CD14-positive monocyte (primary cell): Measurements from ENCODE around the gene SFT2D3. TPM values are rescaled to one million over a fixed set of nuclear protein-coding genes. Genes with fewer than 3 reads are reported as not detected.

Experiments used
- DNase-seq, 3 donors: peaks; one replicate each; pipeline ENCODE4 v3.0.0-alpha.2; 2011 to 2022
- H2AFZ ChIP-seq: 2 replicates; pipeline ENCODE4 v1.6.0; 2012; ENCODE audit warnings: mild to moderate bottlenecking, low read depth, low read length, inconsistent platforms; ENCODE audit not compliant: insufficient read depth, poor library complexity, severe bottlenecking
- H3K27ac ChIP-seq, 2 donors: 1 replicate in 1 of 2; 2 replicates in 1 of 2; pipeline ENCODE4 v1.5.1; 2012 to 2013; ENCODE audit warnings: low read length in 2 of 2, control low read depth in 1 of 2, inconsistent platforms in 1 of 2, low read depth in 1 of 2, mild to moderate bottlenecking in 1 of 2
- H3K27me3 ChIP-seq, 2 donors: one replicate each; pipeline versions ENCODE4 v1.6.0 to v1.6.1; 2011 to 2013; ENCODE audit warnings: low read length in 2 of 2; ENCODE audit not compliant: control insufficient read depth in 2 of 2, insufficient read depth in 2 of 2
- H3K36me3 ChIP-seq, 2 donors: replicated peaks in 1 of 2; 1 replicate in 1 of 2; 2 replicates in 1 of 2; pipeline versions ENCODE4 v1.5.1 to v1.6.1; 2012 to 2013; ENCODE audit warnings: low read length in 2 of 2, control low read depth in 1 of 2, inconsistent platforms in 1 of 2, mild to moderate bottlenecking in 1 of 2; ENCODE audit not compliant: insufficient read depth in 2 of 2, control insufficient read depth in 1 of 2
- H3K4me1 ChIP-seq, 2 donors: 1 replicate in 1 of 2; 2 replicates in 1 of 2; pipeline versions ENCODE4 v1.5.1 to v1.6.1; 2012 to 2013; ENCODE audit warnings: low read length in 2 of 2, control low read depth in 1 of 2, inconsistent platforms in 1 of 2, mild to moderate bottlenecking in 1 of 2, moderate library complexity in 1 of 2; ENCODE audit not compliant: insufficient read depth in 2 of 2, control insufficient read depth in 1 of 2
- H3K4me2 ChIP-seq: replicated peaks from 2 replicates; pipeline ENCODE3; 2012; ENCODE audit warnings: low read length, moderate library complexity, mild to moderate bottlenecking; ENCODE audit not compliant: poor library complexity, severe bottlenecking; ENCODE audit errors: extremely low read depth
- H3K4me3 ChIP-seq, 3 experiments: fragments of 200-600 bp in 1 of 3; sonication (generic) in 1 of 3; replicated peaks in 1 of 3; 1 replicate in 2 of 3; 2 replicates in 1 of 3; pipeline ENCODE4 v1.5.1; 2011 to 2013; ENCODE audit warnings: low read length in 3 of 3, mild to moderate bottlenecking in 3 of 3, control low read depth in 2 of 3, low read depth in 2 of 3, inconsistent platforms in 1 of 3, moderate library complexity in 1 of 3
- H3K79me2 ChIP-seq: 2 replicates; pipeline ENCODE4 v1.6.0; 2012; ENCODE audit warnings: mild to moderate bottlenecking, control low read depth, inconsistent platforms, low read length, moderate library complexity; ENCODE audit not compliant: insufficient read depth
- H3K9ac ChIP-seq: 2 replicates; pipeline ENCODE4 v1.6.0; 2017; ENCODE audit warnings: low read length, mild to moderate bottlenecking; ENCODE audit not compliant: insufficient read depth, poor library complexity, severe bottlenecking
- H3K9me3 ChIP-seq, 2 donors: replicated peaks in 1 of 2; 1 replicate in 1 of 2; 2 replicates in 1 of 2; pipeline versions ENCODE4 v1.5.1 to v1.6.1; 2012 to 2013; ENCODE audit warnings: low read length in 2 of 2, control low read depth in 1 of 2; ENCODE audit not compliant: control insufficient read depth in 1 of 2, insufficient read depth in 1 of 2
- H4K20me1 ChIP-seq: 2 replicates; pipeline ENCODE4 v1.6.0; 2012; ENCODE audit warnings: mild to moderate bottlenecking, low read length, control low read depth, moderate library complexity; ENCODE audit not compliant: insufficient read depth
- H3K27ac Mint-ChIP-seq, 7 donors: one replicate each; pipeline ENCODE4 v1.8.0; 2020; ENCODE audit warnings: mild to moderate bottlenecking in 7 of 7, mixed read lengths in 7 of 7, moderate library complexity in 6 of 7, inconsistent platforms in 2 of 7
- H3K27me3 Mint-ChIP-seq, 3 donors: one replicate each; pipeline ENCODE4 v1.8.0; 2021 to 2022; ENCODE audit warnings: low read depth in 3 of 3, mild to moderate bottlenecking in 3 of 3, mixed read lengths in 3 of 3, moderate library complexity in 3 of 3, inconsistent platforms in 1 of 3
- H3K36me3 Mint-ChIP-seq, 2 donors: one replicate each; pipeline ENCODE4 v1.8.0; 2020; ENCODE audit warnings: mixed read lengths in 2 of 2, inconsistent platforms in 1 of 2, mild to moderate bottlenecking in 1 of 2
- H3K4me1 Mint-ChIP-seq: one replicate; pipeline ENCODE4 v1.8.0; 2020; ENCODE audit warnings: mild to moderate bottlenecking, mixed read lengths
- H3K4me3 Mint-ChIP-seq, 2 donors: one replicate each; pipeline ENCODE4 v1.8.0; 2020; ENCODE audit warnings: mild to moderate bottlenecking in 2 of 2, mixed read lengths in 2 of 2, moderate library complexity in 1 of 2
- H3K9me3 Mint-ChIP-seq, 7 donors: one replicate each; pipeline ENCODE4 v1.8.0; 2020 to 2022; ENCODE audit warnings: mixed read lengths in 7 of 7, mild to moderate bottlenecking in 6 of 7, moderate library complexity in 6 of 7, inconsistent platforms in 2 of 7
- CTCF ChIP-seq: fragments of 200-600 bp; IDR thresholded peaks from one replicate; pipeline ENCODE4 v1.8.0; 2022; ENCODE audit warnings: antibody characterized with exemption, mild to moderate bottlenecking
- WGBS: methylation state at CpG from one replicate; pipeline ENCODE4 v1.1.5; 2013; ENCODE audit warnings: missing lambda C conversion rate; ENCODE audit not compliant: insufficient coverage; 5-methylcytosine and 5-hydroxymethylcytosine counted together
- intact Hi-C, 2 donors: fragments of 100-400 bp; cut with micrococcal nuclease; formaldehyde crosslinking; loops; one replicate each; pipeline versions ENCODE4 v1.15.0 to v1.15.1; 2023
- polyA plus RNA-seq, 3 donors: library from polyadenylated mRNA; depleted of rRNA in 1 of 3; unstranded in 2 of 3; stranded (reverse) in 1 of 3; fragments of 300-500 nt in 2 of 3; fragments of >200 nt in 1 of 3; fragmentation: Illumina TruSeq in 2 of 3; gene quantifications; 1 replicate in 2 of 3; 2 replicates in 1 of 3; pipeline ENCODE4 v1.2.3, GENCODE V29; 2012 to 2021

SFT2D3 gene
- polyA plus RNA-seq, 3 donors: 3.8 to 4.9 TPM; not detected in 1

GRCh38 chr2:127735537-127736399, 34.5 kb downstream of the SFT2D3 start:
- H3K27me3 Mint-ChIP-seq: peaks cover 0 to 2% (median 0%) of the 10 kb centered on the region in 3 donors
- WGBS: no CpG with 5 or more reads among the region's 3 CpGs

GRCh38 chr2:127737892-127738291, 36.6 kb downstream of the SFT2D3 start:
- no peak overlapping the region for H3K27ac ChIP-seq
- H3K9me3 ChIP-seq: no peaks in the 10 kb centered on the region
- no peak overlapping the region for H2AFZ ChIP-seq
- peaks cover 28 to 55% of the 10 kb centered on the region in 2 donors for H3K36me3 ChIP-seq
- H3K9ac ChIP-seq: no peak overlapping the region
- H4K20me1 ChIP-seq: no peaks in the 10 kb centered on the region
- H3K27me3 ChIP-seq: no peaks in the 10 kb centered on the region
- peaks cover 5% of the 10 kb centered on the region for H3K4me1 Mint-ChIP-seq
- no peaks in the 10 kb centered on the region for H3K79me2 ChIP-seq
- H3K4me1 ChIP-seq: no peaks in the 10 kb centered on the region
- TF ChIP-seq CTCF: no peak
- H3K36me3 Mint-ChIP-seq: peaks cover 48 to 60% of the 10 kb centered on the region in 2 donors
- H3K27me3 Mint-ChIP-seq: peaks cover 0 to 2% (median 2%) of the 10 kb centered on the region in 3 donors
- no peak overlapping the region for H3K4me3 ChIP-seq
- no peaks in the 10 kb centered on the region for H3K9me3 Mint-ChIP-seq
- intact Hi-C loops: no loop called here
- no peak for DNase-seq
- H3K4me2 ChIP-seq: no peak overlapping the region
- H3K4me3 Mint-ChIP-seq: no peak overlapping the region
- WGBS: no CpG with 5 or more reads among the region's 1 CpG
- H3K27ac Mint-ChIP-seq: no peak overlapping the region

More at GRCh38 chr2:127735537-127736399, 34.5 kb downstream of the SFT2D3 start:
- H3K27me3 ChIP-seq: no peaks in the 10 kb centered on the region
- H3K9ac ChIP-seq: no peak overlapping the region
- Mint-ChIP-seq H3K4me3 (no peak overlapping the region), H3K27ac (no peak overlapping the region), H3K4me1 (no peaks in the 10 kb centered on the region), H3K9me3 (no peaks in the 10 kb centered on the region), H3K36me3 (peaks cover 35 to 53% of the 10 kb centered on the region in 2 donors)
- no peak for TF ChIP-seq CTCF
- no peak overlapping the region for H2AFZ ChIP-seq
- H3K79me2 ChIP-seq: no peaks in the 10 kb centered on the region
- H3K36me3 ChIP-seq: peaks cover 26 to 55% of the 10 kb centered on the region in 2 donors
- H3K4me1 ChIP-seq: no peaks in the 10 kb centered on the region
- no peak overlapping the region for H3K4me2 ChIP-seq
- intact Hi-C loops: no loop called here
- DNase-seq: no peak
- no peak overlapping the region for H3K4me3 ChIP-seq
- H4K20me1 ChIP-seq: no peaks in the 10 kb centered on the region
- no peak overlapping the region for H3K27ac ChIP-seq
- H3K9me3 ChIP-seq: no peaks in the 10 kb centered on the region
